ENCODE results near the gene CERCAM. TPM values are rescaled to one million over a fixed set of nuclear protein-coding genes. Genes with fewer than 3 reads are reported as not detected.

CERCAM gene
- total and polyA plus RNA-seq, 2 of the 13 experiments (the other 11 are each of a cell fraction or from before 2014, with no cell fraction given): 9.0 to 17.1 TPM

DNA sequence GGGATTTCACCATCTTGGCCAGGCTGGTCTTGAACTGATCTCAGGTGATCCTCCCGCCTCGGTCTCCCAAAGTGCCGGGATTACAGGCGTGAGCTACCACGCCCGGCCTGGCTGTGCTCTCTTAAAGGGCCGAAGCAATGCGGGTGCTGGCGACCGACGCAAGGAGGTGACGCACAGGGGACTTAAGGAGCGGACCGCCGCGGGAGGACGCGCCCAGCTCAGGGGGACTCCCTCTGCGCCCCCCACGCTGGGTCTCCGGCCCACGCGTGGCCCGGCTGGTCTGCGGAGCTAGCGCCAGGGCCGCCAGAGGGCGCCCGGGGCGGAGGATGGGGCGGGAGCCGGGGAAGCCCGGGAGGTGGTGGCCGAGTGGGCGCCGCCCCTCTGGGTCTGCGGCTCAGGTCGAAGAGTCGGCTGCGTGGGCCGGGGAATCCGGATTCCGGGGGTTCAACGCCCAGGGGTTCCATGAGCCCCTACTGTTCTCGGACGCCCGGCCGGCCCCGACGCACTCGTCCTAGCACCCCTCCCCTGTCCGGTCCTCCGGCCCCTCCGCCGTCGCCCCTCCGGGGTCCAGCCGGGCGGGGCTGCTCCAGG, 502 bp upstream of the CERCAM start (continued):
- TF ChIP-seq PHF5A (CRISPR knock-in tag; IDR thresholded peaks at IDR 0.05; ENCODE audit: low read depth, unreplicated experiment) (no peak), MEIS1 (CRISPR knock-in tag; IDR thresholded peaks at IDR 0.05; ENCODE audit: borderline replicate concordance) (no peak), NFIC (IDR thresholded peaks at IDR 0.05; ENCODE audit: low read length) (no peak), ZEB1 (IDR thresholded peaks at IDR 0.05; ENCODE audit: insufficient replicate concordance, low read depth) (no peak), MTF2 (CRISPR knock-in tag; IDR thresholded peaks at IDR 0.05; ENCODE audit: borderline replicate concordance) (peak; percentile 37; the same call in 1 of the 2 replicates), ATAD3A (CRISPR knock-in tag; IDR thresholded peaks at IDR 0.05) (no peak), CHD4 (IDR thresholded peaks at IDR 0.05; ENCODE audit: borderline replicate concordance, low read length) (no peak), ZNF33A (CRISPR knock-in tag; IDR thresholded peaks at IDR 0.05; ENCODE audit: borderline replicate concordance) (peak; percentile 70; the same call in 1 of the 2 replicates), ZNF768 (CRISPR knock-in tag; IDR thresholded peaks at IDR 0.05) (peak; percentile 55; the same call in 1 of the 2 replicates), WIZ (CRISPR knock-in tag; IDR thresholded peaks at IDR 0.05) (no peak), ZNF160 (CRISPR knock-in tag; IDR thresholded peaks at IDR 0.05) (no peak), CCAR2 (optimal IDR thresholded peaks at IDR 0.05; ENCODE audit: low read depth, low read length) (no peak), ZNF432 (CRISPR knock-in tag; IDR thresholded peaks at IDR 0.05; ENCODE audit: borderline replicate concordance) (no peak), CREM (IDR thresholded peaks at IDR 0.05) (no peak), CREM (CRISPR knock-in tag; IDR thresholded peaks at IDR 0.05) (no peak), MEIS2 (CRISPR knock-in tag; IDR thresholded peaks at IDR 0.05) (peak; percentile 31; the same call in 1 of the 2 replicates), RBFOX2 (IDR thresholded peaks at IDR 0.05; ENCODE audit: low read depth, low read length) (no peak), ETV5 (CRISPR knock-in tag; IDR thresholded peaks at IDR 0.05; ENCODE audit: borderline replicate concordance) (no peak), CENPT (CRISPR knock-in tag; IDR thresholded peaks at IDR 0.05; ENCODE audit: low read depth) (no peak)
- TF ChIP-seq, protein P1, sequence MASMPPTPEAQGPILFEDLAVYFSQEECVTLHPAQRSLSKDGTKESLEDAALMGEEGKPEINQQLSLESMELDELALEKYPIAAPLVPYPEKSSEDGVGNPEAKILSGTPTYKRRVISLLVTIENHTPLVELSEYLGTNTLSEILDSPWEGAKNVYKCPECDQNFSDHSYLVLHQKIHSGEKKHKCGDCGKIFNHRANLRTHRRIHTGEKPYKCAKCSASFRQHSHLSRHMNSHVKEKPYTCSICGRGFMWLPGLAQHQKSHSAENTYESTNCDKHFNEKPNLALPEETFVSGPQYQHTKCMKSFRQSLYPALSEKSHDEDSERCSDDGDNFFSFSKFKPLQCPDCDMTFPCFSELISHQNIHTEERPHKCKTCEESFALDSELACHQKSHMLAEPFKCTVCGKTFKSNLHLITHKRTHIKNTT (CRISPR knock-in tag; IDR thresholded peaks at IDR 0.05): no peak
- TF ChIP-seq, protein P2, sequence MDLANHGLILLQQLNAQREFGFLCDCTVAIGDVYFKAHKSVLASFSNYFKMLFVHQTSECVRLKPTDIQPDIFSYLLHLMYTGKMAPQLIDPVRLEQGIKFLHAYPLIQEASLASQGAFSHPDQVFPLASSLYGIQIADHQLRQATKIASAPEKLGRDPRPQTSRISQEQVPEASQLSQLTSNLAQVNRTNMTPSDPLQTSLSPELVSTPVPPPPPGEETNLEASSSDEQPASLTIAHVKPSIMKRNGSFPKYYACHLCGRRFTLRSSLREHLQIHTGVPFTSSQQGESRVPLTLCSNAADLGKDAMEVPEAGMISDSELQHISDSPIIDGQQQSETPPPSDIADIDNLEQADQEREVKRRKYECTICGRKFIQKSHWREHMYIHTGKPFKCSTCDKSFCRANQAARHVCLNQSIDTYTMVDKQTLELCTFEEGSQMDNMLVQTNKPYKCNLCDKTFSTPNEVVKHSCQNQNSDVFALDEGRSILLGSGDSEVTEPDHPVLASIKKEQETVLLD (CRISPR knock-in tag; IDR thresholded peaks at IDR 0.05; ENCODE audit: low read depth): no peak
- TF ChIP-seq, protein P3, sequence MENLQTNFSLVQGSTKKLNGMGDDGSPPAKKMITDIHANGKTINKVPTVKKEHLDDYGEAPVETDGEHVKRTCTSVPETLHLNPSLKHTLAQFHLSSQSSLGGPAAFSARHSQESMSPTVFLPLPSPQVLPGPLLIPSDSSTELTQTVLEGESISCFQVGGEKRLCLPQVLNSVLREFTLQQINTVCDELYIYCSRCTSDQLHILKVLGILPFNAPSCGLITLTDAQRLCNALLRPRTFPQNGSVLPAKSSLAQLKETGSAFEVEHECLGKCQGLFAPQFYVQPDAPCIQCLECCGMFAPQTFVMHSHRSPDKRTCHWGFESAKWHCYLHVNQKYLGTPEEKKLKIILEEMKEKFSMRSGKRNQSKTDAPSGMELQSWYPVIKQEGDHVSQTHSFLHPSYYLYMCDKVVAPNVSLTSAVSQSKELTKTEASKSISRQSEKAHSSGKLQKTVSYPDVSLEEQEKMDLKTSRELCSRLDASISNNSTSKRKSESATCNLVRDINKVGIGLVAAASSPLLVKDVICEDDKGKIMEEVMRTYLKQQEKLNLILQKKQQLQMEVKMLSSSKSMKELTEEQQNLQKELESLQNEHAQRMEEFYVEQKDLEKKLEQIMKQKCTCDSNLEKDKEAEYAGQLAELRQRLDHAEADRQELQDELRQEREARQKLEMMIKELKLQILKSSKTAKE (CRISPR knock-in tag; IDR thresholded peaks at IDR 0.05; ENCODE audit: borderline replicate concordance): no peak
- TF ChIP-seq, protein P4, sequence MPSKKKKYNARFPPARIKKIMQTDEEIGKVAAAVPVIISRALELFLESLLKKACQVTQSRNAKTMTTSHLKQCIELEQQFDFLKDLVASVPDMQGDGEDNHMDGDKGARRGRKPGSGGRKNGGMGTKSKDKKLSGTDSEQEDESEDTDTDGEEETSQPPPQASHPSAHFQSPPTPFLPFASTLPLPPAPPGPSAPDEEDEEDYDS (CRISPR knock-in tag; IDR thresholded peaks at IDR 0.05): no peak
- TF ChIP-seq, protein P5, sequence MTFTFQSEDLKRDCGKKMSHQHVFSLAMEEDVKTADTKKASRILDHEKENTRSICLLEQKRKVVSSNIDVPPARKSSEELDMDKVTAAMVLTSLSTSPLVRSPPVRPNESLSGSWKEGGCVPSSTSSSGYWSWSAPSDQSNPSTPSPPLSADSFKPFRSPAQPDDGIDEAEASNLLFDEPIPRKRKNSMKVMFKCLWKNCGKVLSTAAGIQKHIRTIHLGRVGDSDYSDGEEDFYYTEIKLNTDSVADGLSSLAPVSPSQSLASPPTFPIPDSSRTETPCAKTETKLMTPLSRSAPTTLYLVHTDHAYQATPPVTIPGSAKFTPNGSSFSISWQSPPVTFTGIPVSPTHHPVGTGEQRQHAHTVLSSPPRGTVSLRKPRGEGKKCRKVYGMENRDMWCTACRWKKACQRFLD (CRISPR knock-in tag; IDR thresholded peaks at IDR 0.05; ENCODE audit: borderline replicate concordance): no peak

Data from HepG2 (cell line).